ENCODE measurements around the gene GRIK3. TPM values are rescaled to one million over a fixed set of nuclear protein-coding genes. Genes with fewer than 3 reads are reported as not detected.

Gene GRIK3
- total and polyA plus RNA-seq, 2 experiments from 2014 or later = 0.31 to 2.9 TPM

DNA sequence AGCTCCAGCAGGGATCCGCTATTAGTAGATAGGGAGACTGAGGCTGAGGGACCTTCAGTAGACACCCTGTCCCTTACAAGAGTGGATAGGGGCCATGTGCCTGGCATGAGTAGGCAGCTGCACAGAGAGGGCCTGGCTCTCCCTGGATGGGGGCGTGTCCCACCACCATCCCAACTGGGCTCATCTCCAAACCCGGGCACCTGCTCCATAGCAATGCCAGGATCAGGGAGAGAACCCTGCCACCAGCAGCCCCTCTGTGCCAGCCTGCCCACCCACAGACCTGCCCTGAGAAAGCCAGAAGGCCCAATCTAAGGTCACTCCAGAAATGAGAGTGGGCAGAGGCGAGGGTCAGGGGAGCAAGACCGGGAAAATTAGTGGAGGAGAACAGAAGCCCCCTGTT, 121.3 kb downstream of the GRIK3 start (continued):
- TF ChIP-seq, protein P1, sequence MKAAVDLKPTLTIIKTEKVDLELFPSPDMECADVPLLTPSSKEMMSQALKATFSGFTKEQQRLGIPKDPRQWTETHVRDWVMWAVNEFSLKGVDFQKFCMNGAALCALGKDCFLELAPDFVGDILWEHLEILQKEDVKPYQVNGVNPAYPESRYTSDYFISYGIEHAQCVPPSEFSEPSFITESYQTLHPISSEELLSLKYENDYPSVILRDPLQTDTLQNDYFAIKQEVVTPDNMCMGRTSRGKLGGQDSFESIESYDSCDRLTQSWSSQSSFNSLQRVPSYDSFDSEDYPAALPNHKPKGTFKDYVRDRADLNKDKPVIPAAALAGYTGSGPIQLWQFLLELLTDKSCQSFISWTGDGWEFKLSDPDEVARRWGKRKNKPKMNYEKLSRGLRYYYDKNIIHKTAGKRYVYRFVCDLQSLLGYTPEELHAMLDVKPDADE (IDR thresholded peaks at IDR 0.05) = no peak
- TF ChIP-seq EZH2phosphoT487 (IDR thresholded peaks at IDR 0.05; ENCODE audit: unreplicated experiment) (no peak), JUNB (IDR thresholded peaks at IDR 0.05; ENCODE audit: unreplicated experiment) (no peak), ZNF331 (CRISPR knock-in tag; IDR thresholded peaks at IDR 0.05; ENCODE audit: low read depth) (no peak)
- TF ChIP-seq, protein P2, sequence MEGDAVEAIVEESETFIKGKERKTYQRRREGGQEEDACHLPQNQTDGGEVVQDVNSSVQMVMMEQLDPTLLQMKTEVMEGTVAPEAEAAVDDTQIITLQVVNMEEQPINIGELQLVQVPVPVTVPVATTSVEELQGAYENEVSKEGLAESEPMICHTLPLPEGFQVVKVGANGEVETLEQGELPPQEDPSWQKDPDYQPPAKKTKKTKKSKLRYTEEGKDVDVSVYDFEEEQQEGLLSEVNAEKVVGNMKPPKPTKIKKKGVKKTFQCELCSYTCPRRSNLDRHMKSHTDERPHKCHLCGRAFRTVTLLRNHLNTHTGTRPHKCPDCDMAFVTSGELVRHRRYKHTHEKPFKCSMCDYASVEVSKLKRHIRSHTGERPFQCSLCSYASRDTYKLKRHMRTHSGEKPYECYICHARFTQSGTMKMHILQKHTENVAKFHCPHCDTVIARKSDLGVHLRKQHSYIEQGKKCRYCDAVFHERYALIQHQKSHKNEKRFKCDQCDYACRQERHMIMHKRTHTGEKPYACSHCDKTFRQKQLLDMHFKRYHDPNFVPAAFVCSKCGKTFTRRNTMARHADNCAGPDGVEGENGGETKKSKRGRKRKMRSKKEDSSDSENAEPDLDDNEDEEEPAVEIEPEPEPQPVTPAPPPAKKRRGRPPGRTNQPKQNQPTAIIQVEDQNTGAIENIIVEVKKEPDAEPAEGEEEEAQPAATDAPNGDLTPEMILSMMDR (conservative IDR thresholded peaks at IDR 0.05; ENCODE audit: low read depth in 2 of 2) = no peak

DNA sequence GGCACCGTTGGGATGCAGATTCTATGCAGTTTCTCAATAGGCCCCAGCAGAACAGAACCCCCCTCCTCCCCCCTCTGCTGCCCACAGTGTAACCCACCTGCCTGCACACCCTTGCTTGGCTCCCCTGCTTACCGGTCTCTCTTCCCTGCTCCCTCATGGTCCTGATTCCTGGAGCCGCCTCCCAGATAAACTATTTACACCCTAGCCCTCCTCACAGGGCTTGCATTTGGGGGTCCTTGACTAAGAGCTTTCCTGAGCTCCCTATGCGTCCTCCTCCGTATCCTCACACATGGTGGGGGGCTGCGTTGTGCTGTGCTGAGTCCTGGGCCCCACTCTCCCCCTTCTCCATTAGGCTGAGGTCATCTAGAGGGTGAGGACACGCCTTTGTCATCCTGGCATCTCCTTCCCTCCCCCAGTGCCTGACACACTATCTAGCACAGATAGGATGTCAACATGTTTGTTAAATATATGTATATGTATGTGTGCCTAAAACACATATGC, 121.9 kb downstream of the GRIK3 start:
- Mint-ChIP-seq H3K27ac (no peak overlapping the region), H3K36me3 (ENCODE audit: low read depth) (peaks cover 10% of the 10 kb centered on the region; the same call in 2 of the 3 replicates)
- H3K4me1 ChIP-seq (ENCODE audit: insufficient read depth) = no peaks in the 10 kb centered on the region
- TF ChIP-seq JUNB (IDR thresholded peaks at IDR 0.05; ENCODE audit: unreplicated experiment) (no peak), ZNF331 (CRISPR knock-in tag; IDR thresholded peaks at IDR 0.05; ENCODE audit: low read depth) (no peak), EZH2phosphoT487 (IDR thresholded peaks at IDR 0.05; ENCODE audit: unreplicated experiment) (no peak), NANOG (IDR thresholded peaks at IDR 0.05; ENCODE audit: borderline replicate concordance) (no peak), STAT1 (IDR thresholded peaks at IDR 0.05; ENCODE audit: unreplicated experiment) (no peak), ZNF114 (CRISPR knock-in tag; IDR thresholded peaks at IDR 0.05) (no peak)
- TF ChIP-seq, protein P3, sequence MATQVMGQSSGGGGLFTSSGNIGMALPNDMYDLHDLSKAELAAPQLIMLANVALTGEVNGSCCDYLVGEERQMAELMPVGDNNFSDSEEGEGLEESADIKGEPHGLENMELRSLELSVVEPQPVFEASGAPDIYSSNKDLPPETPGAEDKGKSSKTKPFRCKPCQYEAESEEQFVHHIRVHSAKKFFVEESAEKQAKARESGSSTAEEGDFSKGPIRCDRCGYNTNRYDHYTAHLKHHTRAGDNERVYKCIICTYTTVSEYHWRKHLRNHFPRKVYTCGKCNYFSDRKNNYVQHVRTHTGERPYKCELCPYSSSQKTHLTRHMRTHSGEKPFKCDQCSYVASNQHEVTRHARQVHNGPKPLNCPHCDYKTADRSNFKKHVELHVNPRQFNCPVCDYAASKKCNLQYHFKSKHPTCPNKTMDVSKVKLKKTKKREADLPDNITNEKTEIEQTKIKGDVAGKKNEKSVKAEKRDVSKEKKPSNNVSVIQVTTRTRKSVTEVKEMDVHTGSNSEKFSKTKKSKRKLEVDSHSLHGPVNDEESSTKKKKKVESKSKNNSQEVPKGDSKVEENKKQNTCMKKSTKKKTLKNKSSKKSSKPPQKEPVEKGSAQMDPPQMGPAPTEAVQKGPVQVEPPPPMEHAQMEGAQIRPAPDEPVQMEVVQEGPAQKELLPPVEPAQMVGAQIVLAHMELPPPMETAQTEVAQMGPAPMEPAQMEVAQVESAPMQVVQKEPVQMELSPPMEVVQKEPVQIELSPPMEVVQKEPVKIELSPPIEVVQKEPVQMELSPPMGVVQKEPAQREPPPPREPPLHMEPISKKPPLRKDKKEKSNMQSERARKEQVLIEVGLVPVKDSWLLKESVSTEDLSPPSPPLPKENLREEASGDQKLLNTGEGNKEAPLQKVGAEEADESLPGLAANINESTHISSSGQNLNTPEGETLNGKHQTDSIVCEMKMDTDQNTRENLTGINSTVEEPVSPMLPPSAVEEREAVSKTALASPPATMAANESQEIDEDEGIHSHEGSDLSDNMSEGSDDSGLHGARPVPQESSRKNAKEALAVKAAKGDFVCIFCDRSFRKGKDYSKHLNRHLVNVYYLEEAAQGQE (IDR thresholded peaks at IDR 0.05; ENCODE audit: unreplicated experiment) = no peak
- TF ChIP-seq, protein P4, sequence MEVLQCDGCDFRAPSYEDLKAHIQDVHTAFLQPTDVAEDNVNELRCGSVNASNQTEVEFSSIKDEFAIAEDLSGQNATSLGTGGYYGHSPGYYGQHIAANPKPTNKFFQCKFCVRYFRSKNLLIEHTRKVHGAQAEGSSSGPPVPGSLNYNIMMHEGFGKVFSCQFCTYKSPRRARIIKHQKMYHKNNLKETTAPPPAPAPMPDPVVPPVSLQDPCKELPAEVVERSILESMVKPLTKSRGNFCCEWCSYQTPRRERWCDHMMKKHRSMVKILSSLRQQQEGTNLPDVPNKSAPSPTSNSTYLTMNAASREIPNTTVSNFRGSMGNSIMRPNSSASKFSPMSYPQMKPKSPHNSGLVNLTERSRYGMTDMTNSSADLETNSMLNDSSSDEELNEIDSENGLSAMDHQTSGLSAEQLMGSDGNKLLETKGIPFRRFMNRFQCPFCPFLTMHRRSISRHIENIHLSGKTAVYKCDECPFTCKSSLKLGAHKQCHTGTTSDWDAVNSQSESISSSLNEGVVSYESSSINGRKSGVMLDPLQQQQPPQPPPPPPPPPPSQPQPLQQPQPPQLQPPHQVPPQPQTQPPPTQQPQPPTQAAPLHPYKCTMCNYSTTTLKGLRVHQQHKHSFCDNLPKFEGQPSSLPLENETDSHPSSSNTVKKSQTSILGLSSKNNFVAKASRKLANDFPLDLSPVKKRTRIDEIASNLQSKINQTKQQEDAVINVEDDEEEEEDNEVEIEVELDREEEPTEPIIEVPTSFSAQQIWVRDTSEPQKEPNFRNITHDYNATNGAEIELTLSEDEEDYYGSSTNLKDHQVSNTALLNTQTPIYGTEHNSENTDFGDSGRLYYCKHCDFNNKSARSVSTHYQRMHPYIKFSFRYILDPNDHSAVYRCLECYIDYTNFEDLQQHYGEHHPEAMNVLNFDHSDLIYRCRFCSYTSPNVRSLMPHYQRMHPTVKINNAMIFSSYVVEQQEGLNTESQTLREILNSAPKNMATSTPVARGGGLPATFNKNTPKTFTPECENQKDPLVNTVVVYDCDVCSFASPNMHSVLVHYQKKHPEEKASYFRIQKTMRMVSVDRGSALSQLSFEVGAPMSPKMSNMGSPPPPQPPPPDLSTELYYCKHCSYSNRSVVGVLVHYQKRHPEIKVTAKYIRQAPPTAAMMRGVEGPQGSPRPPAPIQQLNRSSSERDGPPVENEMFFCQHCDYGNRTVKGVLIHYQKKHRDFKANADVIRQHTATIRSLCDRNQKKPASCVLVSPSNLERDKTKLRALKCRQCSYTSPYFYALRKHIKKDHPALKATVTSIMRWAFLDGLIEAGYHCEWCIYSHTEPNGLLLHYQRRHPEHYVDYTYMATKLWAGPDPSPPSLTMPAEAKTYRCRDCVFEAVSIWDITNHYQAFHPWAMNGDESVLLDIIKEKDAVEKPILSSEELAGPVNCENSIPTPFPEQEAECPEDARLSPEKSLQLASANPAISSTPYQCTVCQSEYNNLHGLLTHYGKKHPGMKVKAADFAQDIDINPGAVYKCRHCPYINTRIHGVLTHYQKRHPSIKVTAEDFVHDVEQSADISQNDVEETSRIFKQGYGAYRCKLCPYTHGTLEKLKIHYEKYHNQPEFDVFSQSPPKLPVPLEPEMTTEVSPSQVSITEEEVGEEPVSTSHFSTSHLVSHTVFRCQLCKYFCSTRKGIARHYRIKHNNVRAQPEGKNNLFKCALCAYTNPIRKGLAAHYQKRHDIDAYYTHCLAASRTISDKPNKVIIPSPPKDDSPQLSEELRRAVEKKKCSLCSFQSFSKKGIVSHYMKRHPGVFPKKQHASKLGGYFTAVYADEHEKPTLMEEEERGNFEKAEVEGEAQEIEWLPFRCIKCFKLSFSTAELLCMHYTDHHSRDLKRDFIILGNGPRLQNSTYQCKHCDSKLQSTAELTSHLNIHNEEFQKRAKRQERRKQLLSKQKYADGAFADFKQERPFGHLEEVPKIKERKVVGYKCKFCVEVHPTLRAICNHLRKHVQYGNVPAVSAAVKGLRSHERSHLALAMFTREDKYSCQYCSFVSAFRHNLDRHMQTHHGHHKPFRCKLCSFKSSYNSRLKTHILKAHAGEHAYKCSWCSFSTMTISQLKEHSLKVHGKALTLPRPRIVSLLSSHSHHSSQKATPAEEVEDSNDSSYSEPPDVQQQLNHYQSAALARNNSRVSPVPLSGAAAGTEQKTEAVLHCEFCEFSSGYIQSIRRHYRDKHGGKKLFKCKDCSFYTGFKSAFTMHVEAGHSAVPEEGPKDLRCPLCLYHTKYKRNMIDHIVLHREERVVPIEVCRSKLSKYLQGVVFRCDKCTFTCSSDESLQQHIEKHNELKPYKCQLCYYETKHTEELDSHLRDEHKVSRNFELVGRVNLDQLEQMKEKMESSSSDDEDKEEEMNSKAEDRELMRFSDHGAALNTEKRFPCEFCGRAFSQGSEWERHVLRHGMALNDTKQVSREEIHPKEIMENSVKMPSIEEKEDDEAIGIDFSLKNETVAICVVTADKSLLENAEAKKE (CRISPR knock-in tag; IDR thresholded peaks at IDR 0.05) = no peak

More for the DNA sequence above, 121.9 kb downstream of the GRIK3 start:
- H3K9me3 Mint-ChIP-seq = peaks cover 27% of the 10 kb centered on the region
- H3K27me3 Mint-ChIP-seq (ENCODE audit: insufficient read depth, low read depth, poor library complexity) = peaks cover 13% of the 10 kb centered on the region
- Histone ChIP-seq H4K20me1 (replicated peaks; ENCODE audit: insufficient read depth) (no peaks in the 10 kb centered on the region), H3K36me3 (ENCODE audit: insufficient read depth) (no peaks in the 10 kb centered on the region), H2AFZ (no peak overlapping the region), H3K27me3 (ENCODE audit: insufficient read depth) (no peaks in the 10 kb centered on the region), H3K79me2 (replicated peaks; ENCODE audit: insufficient read depth) (no peaks in the 10 kb centered on the region), H3K4me2 (no peak overlapping the region), H3F3A (replicated peaks; ENCODE audit: low read depth) (no peaks in the 10 kb centered on the region), H3K9me2 (ENCODE audit: insufficient read depth) (no peaks in the 10 kb centered on the region), H3K4me3 (no peak overlapping the region), H3K27ac (ENCODE audit: low read depth) (no peak overlapping the region)
- DNase-seq (ENCODE audit: low spot score) = no peak
- no peak for ATAC-seq
- peaks cover 20% of the 10 kb centered on the region for H3K4me1 Mint-ChIP-seq
- H3K4me3 Mint-ChIP-seq = no peak overlapping the region
